Measurements from ENCODE around the gene ADARB1.
A peak's percentile ranks its signal among the peaks of the same experiment; 100 is the strongest.

Gene ADARB1

DNA sequence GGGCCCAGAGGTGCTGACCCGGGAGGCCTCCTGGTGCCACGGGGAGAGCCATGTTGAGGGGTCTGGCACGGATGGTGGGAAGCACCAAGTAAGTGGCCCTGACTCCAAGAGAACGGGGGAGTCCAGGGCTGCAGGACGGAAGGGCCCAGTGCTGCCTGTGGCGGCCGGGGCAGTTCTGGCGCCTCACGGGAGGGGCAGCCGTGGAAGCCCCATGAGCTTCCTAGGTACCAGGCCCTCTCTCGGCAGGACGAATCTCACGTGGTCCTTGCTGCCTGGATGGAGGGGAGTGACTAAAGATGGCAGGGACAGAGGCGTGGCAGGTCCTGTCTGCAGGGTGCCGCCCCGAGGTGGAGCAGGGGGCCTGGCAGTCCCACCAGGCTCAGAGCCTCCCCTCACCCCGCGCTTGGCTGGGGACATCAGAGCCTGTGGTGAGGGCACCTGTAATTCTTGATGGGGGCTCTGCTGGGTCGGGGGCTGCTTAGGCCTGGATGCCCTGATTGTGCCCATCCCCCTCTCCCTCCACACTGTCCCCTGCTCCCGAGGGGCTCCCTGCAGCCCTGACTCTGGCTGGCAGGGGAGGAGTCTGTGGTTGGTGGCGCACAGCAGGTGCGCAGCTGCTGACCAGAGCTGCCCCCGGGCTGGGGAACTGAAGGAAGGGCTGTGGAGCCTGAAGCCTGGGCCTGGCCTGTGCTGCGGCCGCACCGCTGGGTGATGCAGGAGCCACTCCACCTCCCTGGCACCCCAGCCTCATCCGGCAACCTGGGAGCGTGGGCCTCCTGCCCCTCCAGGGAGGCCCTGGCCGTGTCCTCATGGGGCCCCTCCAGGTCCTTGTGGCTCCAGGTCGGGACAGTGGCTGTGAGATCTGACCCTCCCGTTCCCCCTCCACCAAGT is 181.9 kb downstream of the ADARB1 start:
- no peak for DNase-seq

DNA sequence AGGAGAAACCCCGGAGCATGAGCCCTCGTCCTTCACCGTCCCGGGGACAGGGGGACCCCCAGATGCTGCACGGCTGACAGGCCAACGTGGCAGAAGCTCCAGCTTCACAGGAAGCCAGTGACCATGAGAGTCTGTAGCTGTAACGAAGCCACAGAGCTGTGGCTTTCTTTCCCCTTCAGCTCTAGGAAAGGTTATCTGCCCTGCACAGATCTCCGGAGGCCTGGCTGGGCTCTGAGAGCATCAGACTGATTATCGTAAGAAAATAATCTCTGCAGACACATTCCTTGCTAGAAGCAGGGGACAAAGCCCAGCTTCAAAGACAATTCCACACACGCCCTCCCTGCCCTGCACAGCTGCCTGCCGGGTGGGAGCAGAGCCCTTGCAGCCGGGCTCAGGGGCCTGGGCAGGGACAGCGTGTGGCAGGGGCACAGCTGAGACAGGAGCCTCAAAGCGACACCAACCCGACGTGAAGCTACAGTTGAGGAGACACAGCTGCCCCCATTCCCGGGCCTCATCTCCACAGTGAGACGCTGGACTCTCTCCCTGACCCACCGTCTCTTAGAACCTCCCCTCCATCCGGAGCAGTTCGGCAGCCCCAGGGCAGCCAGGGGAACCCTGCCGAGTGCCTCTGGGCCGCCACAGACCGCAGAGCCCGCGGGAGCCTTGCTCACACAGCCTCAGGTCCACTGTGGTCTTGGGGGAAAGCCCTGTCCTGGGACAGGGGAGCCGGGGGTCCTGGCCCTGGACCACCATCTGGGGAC is 182.7 kb downstream of the ADARB1 start:
- no peak for DNase-seq

DNA sequence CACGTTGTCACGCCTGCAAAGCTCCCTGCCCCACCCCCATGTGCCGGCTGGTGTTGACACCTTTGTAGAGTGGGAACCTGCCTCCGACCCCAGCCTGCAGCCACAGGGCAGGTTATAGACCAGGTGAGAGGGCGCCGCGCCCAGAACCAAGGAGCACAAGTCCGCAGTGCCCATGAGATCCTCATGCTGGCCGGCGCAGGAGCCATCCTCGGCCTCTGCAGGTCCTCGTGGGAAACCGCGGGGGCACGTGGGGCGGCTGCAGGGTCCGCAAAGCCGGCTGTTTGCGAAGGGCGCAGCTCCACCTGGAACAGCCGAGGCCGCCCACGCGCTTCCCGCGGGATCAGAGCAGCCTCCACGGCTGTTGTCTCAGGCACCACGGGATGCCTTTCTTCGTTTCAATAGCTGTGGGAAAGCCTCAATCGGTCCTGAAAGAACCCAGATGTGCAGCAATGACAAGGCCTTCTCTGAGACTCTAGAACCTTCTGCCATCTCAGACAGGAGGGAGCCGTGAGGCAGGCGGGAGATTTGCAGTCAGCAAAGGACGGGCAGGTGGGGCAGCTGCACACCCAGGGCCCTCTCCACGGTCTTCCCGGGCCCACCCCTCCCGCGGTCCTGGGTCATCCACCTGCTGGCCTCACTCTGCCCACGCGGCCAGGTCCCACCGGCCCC is 183.4 kb downstream of the ADARB1 start:
- peak; percentile 41 for DNase-seq

DNA sequence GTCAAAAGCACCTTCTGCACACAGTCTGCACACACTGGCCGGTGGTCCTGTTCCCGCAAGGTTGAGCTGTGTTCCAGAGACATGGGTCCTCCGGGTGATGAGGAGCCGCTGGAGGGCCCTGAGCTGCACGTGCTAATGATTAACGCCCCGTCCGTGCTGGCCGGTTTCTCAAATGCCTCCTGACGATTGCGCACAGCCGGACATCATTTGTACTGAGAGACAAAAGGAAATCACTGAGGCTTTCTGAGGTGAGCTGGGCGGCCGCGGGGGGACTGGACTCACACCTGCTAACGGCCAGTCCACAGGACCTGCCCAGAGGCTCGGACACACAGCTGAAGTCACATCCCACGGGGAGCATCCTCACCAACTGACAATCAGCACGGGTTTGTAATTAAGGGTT is 184.1 kb downstream of the ADARB1 start:
- peak; percentile 70 for DNase-seq

DNA sequence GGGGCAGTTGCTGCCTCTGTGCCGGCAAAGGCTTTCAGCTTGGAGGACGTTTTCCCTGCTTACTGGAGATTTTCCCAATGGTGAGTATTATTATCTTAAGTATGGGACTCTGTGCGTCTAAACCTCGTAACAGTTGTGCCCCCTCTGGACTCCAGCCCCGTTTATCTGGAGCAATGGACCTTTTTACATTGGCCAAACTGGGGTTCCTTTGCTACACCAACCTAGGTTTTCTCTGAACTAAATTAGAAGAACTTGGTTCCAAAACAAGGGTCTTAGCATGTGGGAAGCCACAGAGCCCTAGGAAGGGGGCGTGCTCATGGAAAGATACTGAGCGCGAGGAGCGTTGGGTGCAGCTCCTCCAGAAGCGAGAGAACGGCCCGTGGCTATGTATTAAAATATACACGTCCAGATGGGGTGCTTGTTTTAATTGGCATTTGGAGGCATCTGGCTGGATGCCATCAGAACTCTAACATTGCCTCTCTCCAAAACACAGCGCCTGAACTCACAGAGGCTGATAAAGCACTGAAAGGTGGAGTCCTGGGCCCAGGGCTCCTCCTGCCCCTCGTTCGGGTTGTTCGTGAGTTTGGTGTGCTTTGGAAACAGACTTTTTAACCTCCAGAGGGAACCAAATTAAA is 184.9 kb downstream of the ADARB1 start:
- no peak for DNase-seq

DNA sequence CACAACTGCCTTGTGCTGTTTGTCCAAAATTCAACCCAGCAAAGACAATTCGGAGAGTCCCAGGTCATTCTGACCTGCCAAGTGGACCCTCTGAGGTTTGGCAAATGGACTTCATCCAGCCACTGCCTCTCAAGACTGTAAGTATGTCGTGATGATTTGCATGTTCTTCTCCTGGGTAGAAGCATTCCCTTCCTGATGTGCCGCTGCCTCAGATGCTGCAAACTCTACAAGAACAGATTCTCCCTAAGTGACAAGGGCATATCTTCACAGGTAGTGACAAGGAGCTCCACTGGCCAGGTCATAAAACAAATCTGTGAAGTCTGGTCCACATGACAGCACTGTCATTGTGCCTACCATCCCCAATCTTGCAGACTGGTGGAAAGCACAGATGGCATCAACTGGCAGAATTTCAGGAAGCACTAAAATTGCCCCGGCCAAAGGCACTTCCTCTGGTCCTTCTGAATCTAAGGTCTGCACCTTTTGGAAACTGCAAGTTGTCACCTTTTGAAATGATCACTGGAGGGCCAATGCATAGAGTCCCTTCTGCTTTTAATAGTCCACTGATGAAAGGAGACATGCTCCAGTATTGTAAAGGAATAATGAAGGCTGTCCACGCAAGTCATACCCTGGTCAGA is 185.9 kb downstream of the ADARB1 start:
- no peak for DNase-seq

DNA sequence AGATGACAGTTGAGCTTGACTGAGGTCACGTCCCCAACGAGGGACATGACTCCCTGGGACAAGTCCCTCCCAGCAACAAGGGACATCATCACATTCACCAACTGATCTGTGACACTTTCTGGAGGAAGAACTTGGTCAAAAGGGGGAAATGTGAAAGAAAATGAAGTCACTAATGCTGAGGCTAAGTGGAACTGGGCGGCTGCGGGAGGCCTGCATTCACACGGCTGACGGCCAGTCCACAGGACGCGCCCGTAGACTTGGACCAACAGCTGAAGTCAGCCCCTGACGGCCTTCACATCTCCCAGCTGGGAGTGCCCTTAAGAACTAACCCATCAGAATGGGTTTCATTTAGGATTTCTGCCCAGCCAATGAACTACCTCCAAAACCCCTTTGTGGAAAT is 186.7 kb downstream of the ADARB1 start:
- DNase-seq, result no peak

DNA sequence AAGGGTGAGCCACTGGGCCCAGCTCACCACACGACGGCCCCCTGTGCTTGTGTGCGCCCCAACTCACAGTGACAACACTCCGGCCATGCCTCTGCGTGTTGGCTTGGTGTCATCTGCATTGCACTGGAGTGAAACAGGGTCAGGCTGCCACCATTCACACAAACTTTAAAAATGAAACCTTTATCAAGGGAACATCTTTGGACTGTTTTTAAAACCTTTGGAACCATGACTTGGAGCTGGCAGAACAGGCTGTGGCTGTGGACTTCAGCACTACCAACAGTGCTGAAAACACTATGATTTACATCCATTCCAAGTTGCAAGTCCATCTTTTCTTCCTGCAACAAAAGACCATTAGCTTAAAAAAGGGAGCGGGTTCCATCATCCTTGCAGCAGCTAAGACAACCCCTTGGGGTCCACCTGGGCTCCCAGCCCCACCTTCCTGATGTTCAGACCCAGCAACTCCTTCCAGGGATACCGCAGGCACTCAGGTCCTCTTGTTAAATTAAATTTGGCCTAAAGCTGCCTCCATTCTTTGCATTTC is 187.7 kb downstream of the ADARB1 start:
- no peak for DNase-seq

DNA sequence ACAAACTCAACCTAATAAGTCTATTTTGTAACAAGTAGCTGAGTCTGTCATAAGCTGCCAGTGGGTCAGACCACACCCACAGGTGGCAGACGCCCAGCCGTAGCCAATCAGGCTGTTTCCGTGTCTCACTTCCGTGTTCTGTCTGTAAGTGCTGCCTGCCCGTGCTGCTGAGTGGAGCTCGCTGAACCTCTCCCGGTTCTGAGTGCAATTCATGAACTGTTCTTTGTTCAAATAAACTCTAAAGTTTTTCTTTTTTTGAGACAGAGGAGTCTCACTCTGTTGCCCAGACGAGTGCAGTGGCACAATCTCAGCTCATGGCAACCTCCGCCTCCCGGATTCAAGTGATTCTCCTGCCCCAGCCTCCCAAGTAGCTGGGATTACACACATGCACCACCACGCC is 188.2 kb downstream of the ADARB1 start:
- DNase-seq, result no peak

DNA sequence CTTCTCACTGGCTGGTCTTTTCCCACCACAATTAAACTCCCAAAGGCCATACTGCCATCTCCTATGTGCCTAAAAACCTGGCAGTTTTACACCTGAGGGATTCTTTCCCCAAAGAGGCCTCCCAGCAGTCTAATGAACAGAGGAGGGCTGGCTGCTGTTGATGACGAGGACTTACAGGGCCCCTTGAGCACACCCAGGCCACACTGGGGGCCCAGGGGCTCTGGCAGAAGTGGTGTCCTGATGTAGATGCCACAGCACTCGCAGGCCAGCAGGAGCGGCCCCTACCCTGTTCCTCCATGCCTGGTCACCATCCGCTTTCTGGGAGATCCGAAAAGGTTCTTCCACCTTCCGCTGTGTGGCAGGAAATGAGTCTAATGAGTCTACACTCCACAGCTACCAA is 189.2 kb downstream of the ADARB1 start:
- no peak for DNase-seq

DNA sequence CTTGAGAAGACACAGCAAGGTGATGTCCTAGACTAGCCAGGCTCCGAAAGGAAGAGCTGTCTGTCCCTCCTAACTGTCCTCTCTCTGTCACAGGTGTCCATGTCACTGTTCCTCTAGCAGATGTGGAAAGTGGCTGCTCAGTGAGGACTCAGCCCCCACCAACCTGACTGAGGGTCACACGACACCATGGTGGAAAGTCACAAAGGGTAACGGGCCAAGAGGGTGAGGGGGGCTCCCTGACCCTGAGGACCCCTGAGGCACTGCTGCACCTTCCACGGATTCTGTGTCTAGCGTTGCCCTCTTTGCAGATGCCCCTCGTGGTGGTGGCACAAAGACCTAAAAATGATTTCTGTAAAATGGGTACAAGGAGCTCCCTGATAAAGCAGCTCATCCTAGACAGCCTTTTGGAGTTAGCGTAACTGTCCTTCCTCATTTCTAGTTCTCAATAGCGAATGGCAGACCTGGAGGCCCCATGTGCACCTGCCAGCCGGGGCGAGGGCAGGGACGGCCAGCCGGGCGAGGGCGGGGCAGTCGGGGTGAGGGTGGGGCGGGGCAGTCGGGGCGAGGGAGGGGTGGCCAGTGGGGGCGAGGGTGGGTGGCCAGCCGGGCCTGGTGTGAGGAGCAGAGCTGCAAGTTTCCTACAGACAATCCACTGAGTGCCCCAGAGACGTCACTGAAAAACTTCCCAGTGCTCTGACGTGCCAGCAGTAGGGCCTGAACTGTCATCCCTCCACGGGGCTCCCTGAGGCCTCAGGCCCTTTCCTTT is 189.9 kb downstream of the ADARB1 start:
- DNase-seq, result no peak

DNA sequence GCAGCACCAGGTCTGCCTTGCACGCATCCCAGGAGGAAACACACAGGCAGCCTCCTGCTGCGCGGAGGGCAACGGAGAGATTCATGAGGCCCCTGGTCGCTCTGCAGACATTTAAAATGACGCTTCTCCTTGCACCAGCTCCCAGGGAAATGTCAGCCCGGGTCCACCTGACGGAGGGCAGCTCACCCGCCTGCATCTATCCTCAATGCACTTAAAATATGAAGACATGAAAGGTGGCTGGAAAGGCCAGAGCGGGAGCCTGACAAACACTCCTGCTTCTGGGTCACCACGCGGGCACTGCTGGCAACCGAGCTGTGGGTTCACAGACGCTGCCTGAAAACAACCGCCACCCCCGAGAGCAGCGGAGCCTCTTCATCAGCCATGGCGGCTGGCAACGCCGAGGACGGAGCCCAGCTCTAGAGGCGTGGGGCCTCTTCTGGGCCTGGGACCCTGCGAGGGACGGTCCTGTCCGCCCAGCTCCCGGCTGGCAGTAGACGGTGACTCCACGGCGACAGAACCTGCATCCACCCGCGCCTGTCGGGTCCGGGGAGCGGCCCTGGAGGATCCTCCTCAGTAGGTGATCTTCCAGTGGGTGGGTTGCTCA is 190.6 kb downstream of the ADARB1 start:
- no peak for DNase-seq

DNA sequence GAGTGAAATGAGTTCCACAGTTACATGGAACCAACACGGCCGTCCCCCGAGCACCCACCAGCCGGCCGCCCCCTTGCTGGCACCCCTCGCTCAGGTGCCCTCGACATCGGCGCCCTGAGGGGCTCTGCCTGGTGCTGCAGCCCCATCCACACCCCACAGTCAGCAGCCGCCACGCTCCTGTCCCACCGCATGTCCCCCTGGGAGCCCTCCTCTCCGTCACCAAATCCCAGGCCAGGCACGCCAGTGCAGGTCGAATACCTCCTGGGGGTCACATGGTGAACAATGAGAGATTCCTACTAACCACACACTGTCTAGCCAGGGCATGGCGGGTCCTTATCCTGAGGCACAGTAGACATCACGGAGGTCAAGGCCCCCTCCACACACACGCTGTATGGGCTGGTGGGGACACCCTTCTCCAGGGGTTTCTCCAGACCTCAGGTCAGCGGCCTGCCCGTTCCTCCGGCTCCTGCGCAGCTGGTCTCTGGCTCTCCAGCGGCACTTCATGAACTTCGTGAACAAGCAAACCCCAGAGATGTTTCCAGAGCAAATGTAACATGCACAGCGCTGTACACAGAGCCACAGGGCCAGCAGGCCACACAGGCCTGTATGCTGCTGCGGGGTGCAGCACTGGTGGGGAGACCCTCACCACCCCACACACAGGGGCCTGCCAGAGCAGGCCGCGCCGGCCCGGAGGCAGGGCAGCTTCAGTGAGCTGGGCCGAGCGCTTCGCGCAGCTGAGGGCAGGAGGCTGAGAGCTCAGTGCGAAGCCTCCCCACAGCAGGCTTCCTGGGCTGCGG is 191.5 kb downstream of the ADARB1 start:
- DNase-seq, result no peak

DNA sequence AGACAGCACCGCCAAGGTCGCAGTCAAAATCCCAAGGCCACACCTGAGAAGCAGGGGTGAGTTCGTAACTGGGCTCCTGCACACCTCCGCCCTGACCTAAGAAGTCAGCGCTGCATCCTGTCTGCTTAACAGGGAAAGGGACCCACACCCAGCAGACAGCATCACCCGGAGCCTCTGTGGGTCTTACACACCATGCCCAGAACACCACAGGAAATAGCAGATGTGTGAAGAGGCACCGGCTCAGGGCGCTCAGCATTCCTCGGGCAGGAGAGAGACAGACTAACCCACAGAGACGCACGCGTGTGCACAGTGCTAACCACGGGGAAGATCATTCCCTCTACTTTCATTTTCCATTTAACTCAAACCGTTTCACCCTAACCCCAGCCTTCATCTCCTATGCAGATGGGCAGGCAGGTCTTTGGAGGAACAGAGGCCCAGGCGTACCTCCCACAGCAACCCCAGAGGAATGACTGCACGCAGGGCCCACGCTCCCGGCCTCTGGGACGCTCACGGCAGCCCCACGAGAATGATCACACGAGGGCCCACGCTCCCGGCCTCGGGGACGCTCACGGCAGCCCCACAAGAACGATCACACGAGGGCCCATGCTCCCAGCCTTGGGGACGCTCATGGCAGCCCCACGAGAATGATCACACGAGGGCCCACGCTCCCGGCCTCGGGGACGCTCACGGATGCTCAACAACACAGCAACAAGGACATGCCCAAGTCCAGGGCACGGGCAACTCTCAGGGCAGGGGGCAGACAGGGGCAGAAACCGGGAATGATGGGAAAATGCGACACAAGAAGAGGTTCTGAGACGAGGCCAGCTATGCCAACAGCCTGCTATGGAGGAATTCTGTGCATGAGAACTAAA is 192.4 kb downstream of the ADARB1 start:
- no peak for DNase-seq

DNA sequence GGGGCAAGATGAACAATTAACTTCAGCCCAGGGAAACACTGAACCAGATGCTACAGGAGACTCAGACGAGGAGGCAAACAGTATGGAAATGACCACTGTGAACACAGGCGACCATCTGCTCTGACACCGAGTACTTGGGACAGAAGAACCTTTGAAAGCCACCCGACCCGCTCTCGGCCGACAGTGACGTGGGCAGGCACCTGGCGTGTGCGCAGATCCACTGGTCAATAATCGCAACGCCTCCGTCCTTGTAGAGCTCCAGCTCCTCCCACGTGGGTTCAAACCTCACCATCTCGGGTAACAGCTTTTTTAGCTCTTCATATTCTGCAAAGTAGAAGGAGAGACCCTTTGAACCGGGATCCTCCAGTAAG is 193.0 kb downstream of the ADARB1 start:
- DNase-seq, result no peak

DNA sequence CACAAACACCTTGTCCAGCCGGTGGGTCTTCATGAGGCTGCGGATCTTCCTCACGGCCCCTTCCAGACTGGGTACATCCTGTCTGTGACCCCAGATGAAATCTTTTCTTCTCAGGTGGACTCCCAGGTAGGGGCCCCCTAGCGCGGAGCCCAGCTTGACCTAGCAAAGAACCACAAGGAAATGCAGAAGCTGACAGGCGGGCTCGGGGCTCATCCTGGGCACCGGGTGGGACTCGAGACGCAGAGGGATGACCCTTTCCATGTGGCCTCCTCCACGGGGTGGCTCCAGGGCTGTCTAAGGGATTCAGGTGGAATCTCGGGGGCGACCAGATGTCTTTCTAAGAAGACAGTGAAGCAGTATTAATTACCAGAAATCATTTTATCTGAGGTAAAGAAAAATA is 195.5 kb downstream of the ADARB1 start:
- no peak for DNase-seq

DNA sequence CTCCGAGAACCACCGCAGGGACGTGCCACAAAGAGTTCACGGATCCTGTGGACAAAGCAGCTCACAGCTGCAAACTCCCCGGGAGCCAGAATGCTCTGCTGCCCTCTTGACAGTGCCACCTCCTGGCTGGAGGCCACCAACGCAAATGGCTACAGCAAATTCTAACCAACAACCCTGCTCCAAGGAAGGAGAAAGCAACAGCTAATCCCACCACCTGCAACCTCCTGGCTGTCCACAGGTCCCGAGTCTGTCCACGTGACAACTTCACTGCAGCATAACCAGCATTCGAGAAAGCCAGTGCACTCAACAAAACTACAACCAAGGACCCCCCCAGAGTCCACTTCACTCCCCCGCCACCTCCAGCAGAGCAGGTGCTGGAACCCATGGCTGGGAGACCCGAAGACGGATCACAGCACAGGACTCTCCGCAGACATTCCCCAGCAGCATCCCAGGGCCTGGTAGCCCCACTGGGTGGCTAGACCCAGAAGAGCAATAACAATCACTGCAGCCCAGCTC is 196.0 kb downstream of the ADARB1 start:
- DNase-seq, result peak; percentile 42
